H1 (cell line): Measurements from ENCODE around the gene ANK2.

Experiments used
- EZH2 ChIP-seq: fragments of 200-600 bp; sonication (generic); IDR thresholded peaks from 2 replicates; pipeline ENCODE4 v1.7.1; 2012; ENCODE audit warnings: low read depth, mild to moderate bottlenecking, moderate library complexity, low read length, inconsistent platforms; ENCODE audit not compliant: severe bottlenecking
- NRF1 ChIP-seq: IDR thresholded peaks from 2 replicates; pipeline ENCODE4 v1.6.1; 2011; ENCODE audit warnings: mild to moderate bottlenecking, low read depth, low read length, improper control_type of control experiment

DNA sequence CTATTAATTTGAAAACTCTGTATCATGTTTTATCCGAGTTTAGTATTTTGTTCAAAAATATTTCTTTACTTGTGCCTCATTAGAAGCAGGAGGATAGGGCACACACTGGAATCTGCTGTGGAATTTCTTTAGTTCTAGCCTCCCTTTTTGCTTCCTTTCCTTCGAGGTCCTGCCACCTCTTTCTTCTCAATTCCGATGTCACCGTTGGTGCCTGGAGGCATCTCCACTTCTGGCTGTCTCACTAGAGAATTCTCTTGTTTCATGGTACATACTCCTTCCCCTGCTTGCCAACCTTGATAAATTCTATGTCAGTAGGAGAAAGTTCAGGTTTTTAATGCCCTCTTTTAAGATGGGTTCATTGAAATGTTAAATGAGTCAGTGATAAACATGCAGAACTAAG is 140.1 kb downstream of the ANK2 start:
- TF ChIP-seq NRF1 (no peak), EZH2 (no peak)
